Ishikawa (cell line): Measurements from ENCODE around the gene LBX2.

ENCODE experiments used
- CEBPB ChIP-seq: IDR thresholded peaks from 2 replicates; pipeline ENCODE4 v1.6.1; 2012
- CREB1 ChIP-seq: IDR thresholded peaks from 2 replicates; pipeline ENCODE4 v1.6.1; 2012; ENCODE audit warnings: low read depth
- EGR1 ChIP-seq: IDR thresholded peaks from 2 replicates; pipeline ENCODE4 v1.6.1; 2012
- EP300 ChIP-seq: IDR thresholded peaks from 2 replicates; pipeline ENCODE4 v1.6.1; 2012; ENCODE audit warnings: borderline replicate concordance
- MAX ChIP-seq: IDR thresholded peaks from 2 replicates; pipeline ENCODE4 v1.6.1; 2012
- NFIC ChIP-seq: IDR thresholded peaks from 2 replicates; pipeline ENCODE4 v1.6.1; 2012
- RAD21 ChIP-seq: IDR thresholded peaks from 2 replicates; pipeline ENCODE4 v1.6.1; 2012; ENCODE audit warnings: low read depth
- TAF1 ChIP-seq: IDR thresholded peaks from 2 replicates; pipeline ENCODE4 v1.6.1; 2012; ENCODE audit warnings: low read depth, mild to moderate bottlenecking
- TCF12 ChIP-seq: IDR thresholded peaks from 2 replicates; pipeline ENCODE4 v1.6.1; 2012; ENCODE audit warnings: low read depth
- ZBTB7A ChIP-seq: IDR thresholded peaks from 2 replicates; pipeline ENCODE4 v1.6.1; 2012; ENCODE audit warnings: low read depth
- TF ChIP-seq, protein P1 (sequence below): IDR thresholded peaks from 2 replicates; pipeline ENCODE4 v1.6.1; 2012; ENCODE audit warnings: low read depth, mild to moderate bottlenecking
- TF ChIP-seq, protein P2 (sequence below): IDR thresholded peaks from 2 replicates; pipeline ENCODE4 v1.6.1; 2012

DNA sequence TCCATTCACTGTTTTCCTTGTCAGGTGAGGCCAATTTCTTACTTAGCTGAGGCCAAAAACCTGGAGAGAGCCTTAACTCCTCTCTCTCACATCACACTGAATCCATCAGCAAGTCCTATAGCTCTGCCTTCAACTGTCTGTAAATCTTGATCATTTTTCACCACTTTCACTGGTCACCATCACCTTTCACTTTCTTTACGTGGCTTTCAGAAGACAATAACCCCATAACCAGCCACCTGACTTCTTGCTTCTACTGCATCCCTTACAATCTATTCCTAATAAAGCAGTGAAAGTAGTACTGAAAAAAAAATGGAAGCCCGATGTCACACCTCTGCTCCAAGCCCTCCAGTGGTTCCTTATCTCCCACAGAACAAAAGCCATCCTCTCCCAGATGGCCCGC lies 46.6 kb upstream of the LBX2 start:
- TF ChIP-seq, protein P1, sequence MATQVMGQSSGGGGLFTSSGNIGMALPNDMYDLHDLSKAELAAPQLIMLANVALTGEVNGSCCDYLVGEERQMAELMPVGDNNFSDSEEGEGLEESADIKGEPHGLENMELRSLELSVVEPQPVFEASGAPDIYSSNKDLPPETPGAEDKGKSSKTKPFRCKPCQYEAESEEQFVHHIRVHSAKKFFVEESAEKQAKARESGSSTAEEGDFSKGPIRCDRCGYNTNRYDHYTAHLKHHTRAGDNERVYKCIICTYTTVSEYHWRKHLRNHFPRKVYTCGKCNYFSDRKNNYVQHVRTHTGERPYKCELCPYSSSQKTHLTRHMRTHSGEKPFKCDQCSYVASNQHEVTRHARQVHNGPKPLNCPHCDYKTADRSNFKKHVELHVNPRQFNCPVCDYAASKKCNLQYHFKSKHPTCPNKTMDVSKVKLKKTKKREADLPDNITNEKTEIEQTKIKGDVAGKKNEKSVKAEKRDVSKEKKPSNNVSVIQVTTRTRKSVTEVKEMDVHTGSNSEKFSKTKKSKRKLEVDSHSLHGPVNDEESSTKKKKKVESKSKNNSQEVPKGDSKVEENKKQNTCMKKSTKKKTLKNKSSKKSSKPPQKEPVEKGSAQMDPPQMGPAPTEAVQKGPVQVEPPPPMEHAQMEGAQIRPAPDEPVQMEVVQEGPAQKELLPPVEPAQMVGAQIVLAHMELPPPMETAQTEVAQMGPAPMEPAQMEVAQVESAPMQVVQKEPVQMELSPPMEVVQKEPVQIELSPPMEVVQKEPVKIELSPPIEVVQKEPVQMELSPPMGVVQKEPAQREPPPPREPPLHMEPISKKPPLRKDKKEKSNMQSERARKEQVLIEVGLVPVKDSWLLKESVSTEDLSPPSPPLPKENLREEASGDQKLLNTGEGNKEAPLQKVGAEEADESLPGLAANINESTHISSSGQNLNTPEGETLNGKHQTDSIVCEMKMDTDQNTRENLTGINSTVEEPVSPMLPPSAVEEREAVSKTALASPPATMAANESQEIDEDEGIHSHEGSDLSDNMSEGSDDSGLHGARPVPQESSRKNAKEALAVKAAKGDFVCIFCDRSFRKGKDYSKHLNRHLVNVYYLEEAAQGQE = no peak
- TF ChIP-seq, protein P2, sequence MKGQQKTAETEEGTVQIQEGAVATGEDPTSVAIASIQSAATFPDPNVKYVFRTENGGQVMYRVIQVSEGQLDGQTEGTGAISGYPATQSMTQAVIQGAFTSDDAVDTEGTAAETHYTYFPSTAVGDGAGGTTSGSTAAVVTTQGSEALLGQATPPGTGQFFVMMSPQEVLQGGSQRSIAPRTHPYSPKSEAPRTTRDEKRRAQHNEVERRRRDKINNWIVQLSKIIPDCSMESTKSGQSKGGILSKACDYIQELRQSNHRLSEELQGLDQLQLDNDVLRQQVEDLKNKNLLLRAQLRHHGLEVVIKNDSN = no peak
- TF ChIP-seq EP300 = no peak
- no peak for TF ChIP-seq TAF1
- no peak for TF ChIP-seq TCF12
- TF ChIP-seq CEBPB = no peak
- TF ChIP-seq RAD21 = no peak
- TF ChIP-seq NFIC = no peak
- TF ChIP-seq ZBTB7A = no peak
- TF ChIP-seq EGR1 = no peak
- TF ChIP-seq MAX = no peak
- TF ChIP-seq CREB1 = no peak
